Neural cell (in vitro differentiated cells): Measurements from ENCODE around the gene TIE1. TPM values are rescaled to one million over a fixed set of nuclear protein-coding genes. Genes with fewer than 3 reads are reported as not detected.

Source experiments
- H2AFZ ChIP-seq: fragments of 200-600, 300-800 bp; sonication (generic), shearing (Covaris generic); 2 replicates; pipeline ENCODE4 v1.6.0; 2014; ENCODE audit warnings: low read depth, mild to moderate bottlenecking, antibody characterized with exemption, low read length, moderate library complexity
- H3F3A ChIP-seq: fragments of 200-600 bp; shearing (Covaris generic); 2 replicates; pipeline ENCODE4 v1.6.1; 2016; ENCODE audit warnings: mild to moderate bottlenecking, moderate library complexity, mixed read lengths, antibody characterized with exemption, low read length; ENCODE audit not compliant: insufficient read depth, poor library complexity, severe bottlenecking
- H3K27ac ChIP-seq: fragments of 200-600, 300-800 bp; sonication (generic), shearing (Covaris generic); 2 replicates; pipeline ENCODE4 v1.5.1; 2014; ENCODE audit warnings: mild to moderate bottlenecking, low read length, moderate library complexity
- H3K27me3 ChIP-seq: fragments of 300-800, 200-600 bp; sonication (generic), shearing (Covaris generic); 2 replicates; pipeline ENCODE4 v1.6.0; 2014; ENCODE audit warnings: mild to moderate bottlenecking, low read depth, low read length, moderate library complexity; ENCODE audit not compliant: insufficient read depth
- H3K36me3 ChIP-seq: fragments of 300-800, 200-600 bp; sonication (generic), shearing (Covaris generic); 2 replicates; pipeline ENCODE4 v1.5.1; 2014; ENCODE audit warnings: mild to moderate bottlenecking, antibody characterized with exemption, low read length, moderate library complexity; ENCODE audit not compliant: insufficient read depth
- H3K4me2 ChIP-seq: fragments of 300-800, 200-600 bp; sonication (generic), shearing (Covaris generic); 2 replicates; pipeline ENCODE4 v1.6.0; 2014; ENCODE audit warnings: mild to moderate bottlenecking, low read length
- H3K4me3 ChIP-seq: fragments of 300-800, 200-600 bp; sonication (generic), shearing (Covaris generic); 2 replicates; pipeline ENCODE4 v1.5.1; 2014; ENCODE audit warnings: mild to moderate bottlenecking, low read length, moderate library complexity
- H3K79me2 ChIP-seq: fragments of 200-600 bp; shearing (Covaris generic); replicated peaks from 2 replicates; pipeline ENCODE4 v1.6.0; 2014; ENCODE audit warnings: mild to moderate bottlenecking, low read length, moderate library complexity; ENCODE audit not compliant: insufficient read depth
- H3K9ac ChIP-seq: fragments of 300-800, 200-600 bp; sonication (generic), shearing (Covaris generic); 2 replicates; pipeline ENCODE4 v1.6.1; 2016; ENCODE audit warnings: mild to moderate bottlenecking, low read length, mixed read lengths
- H3K9me2 ChIP-seq: fragments of 200-600 bp; shearing (Covaris generic); 2 replicates; pipeline ENCODE4 v1.6.1; 2016; ENCODE audit warnings: mild to moderate bottlenecking, low read length, mixed read lengths; ENCODE audit not compliant: insufficient read depth
- H3K9me3 ChIP-seq: fragments of 200-600, 300-800 bp; sonication (generic), shearing (Covaris generic); 2 replicates; pipeline ENCODE4 v1.6.1; 2016; ENCODE audit warnings: mild to moderate bottlenecking, mixed run types, low read length, moderate library complexity, mixed read lengths
- H4K20me1 ChIP-seq: fragments of 200-600 bp; shearing (Covaris generic); 2 replicates; pipeline ENCODE4 v1.6.1; 2016; ENCODE audit warnings: mild to moderate bottlenecking, mixed run types; ENCODE audit not compliant: insufficient read depth
- CTCF ChIP-seq: fragments of 450-650 bp; IDR thresholded peaks from 2 replicates; pipeline ENCODE4 v1.5.1; 2014; ENCODE audit warnings: antibody characterized with exemption, mild to moderate bottlenecking, moderate library complexity; ENCODE audit not compliant: poor library complexity, severe bottlenecking
- EP300 ChIP-seq: fragments of 450-650 bp; conservative IDR thresholded peaks from 2 replicates; pipeline ENCODE4 v1.6.1; 2014; ENCODE audit warnings: antibody characterized with exemption, mild to moderate bottlenecking, moderate library complexity; ENCODE audit not compliant: poor library complexity, severe bottlenecking
- EZH2 ChIP-seq: fragments of 200-600, 300-800 bp; shearing (Covaris generic), sonication (generic); IDR thresholded peaks from 2 replicates; pipeline ENCODE4 v1.6.1; 2014; ENCODE audit warnings: antibody characterized with exemption, low read length, borderline replicate concordance, mild to moderate bottlenecking; ENCODE audit not compliant: insufficient read depth, poor library complexity, severe bottlenecking
- MXI1 ChIP-seq: fragments of 450-650 bp; conservative IDR thresholded peaks from 2 replicates; pipeline ENCODE4 v1.6.1; 2014; ENCODE audit warnings: antibody characterized with exemption, mild to moderate bottlenecking; ENCODE audit not compliant: poor library complexity, severe bottlenecking
- POLR2AphosphoS5 ChIP-seq: IDR thresholded peaks from 2 replicates; pipeline ENCODE4 v1.6.1; 2012
- RAD21 ChIP-seq: fragments of 450-650 bp; conservative IDR thresholded peaks from 2 replicates; pipeline ENCODE4 v1.6.1; 2014; ENCODE audit warnings: antibody characterized with exemption, mild to moderate bottlenecking, moderate library complexity
- REST ChIP-seq: IDR thresholded peaks from 2 replicates; pipeline ENCODE4 v1.6.1; 2012; ENCODE audit warnings: borderline replicate concordance
- SMC3 ChIP-seq: fragments of 450-650 bp; conservative IDR thresholded peaks from 2 replicates; pipeline ENCODE4 v1.6.1; 2014; ENCODE audit warnings: antibody characterized with exemption, mild to moderate bottlenecking, moderate library complexity; ENCODE audit not compliant: poor library complexity
- TAF1 ChIP-seq: IDR thresholded peaks from 2 replicates; pipeline ENCODE4 v1.6.1; 2012; ENCODE audit warnings: low read depth
- polyA plus RNA-seq: library from polyadenylated mRNA; depleted of rRNA; stranded (reverse); fragments of >200 nt; gene quantifications from 2 replicates; pipeline ENCODE4 v1.2.3, GENCODE V29; 2014

The TIE1 gene
- polyA plus RNA-seq, 1 donor from 2014 or later, result not detected

GRCh38 chr1:43252225-43252624 lies 48.6 kb upstream of the TIE1 start:
- TF ChIP-seq CTCF, result no peak
- TF ChIP-seq EP300, result no peak
- no peak for TF ChIP-seq MXI1
- TF ChIP-seq SMC3, result no peak
- no peak for TF ChIP-seq TAF1
- no peak for TF ChIP-seq POLR2AphosphoS5
- Histone ChIP-seq H3K9me3 (no peaks in the 10 kb centered on the region), H3K9ac (no peak overlapping the region), H3F3A (no peaks in the 10 kb centered on the region), H3K79me2 (no peaks in the 10 kb centered on the region), H3K9me2 (no peaks in the 10 kb centered on the region), H3K27me3 (no peaks in the 10 kb centered on the region), H3K4me2 (no peak overlapping the region), H4K20me1 (no peaks in the 10 kb centered on the region), H3K4me3 (no peak overlapping the region), H2AFZ (no peak overlapping the region), H3K27ac (no peak overlapping the region), H3K36me3 (no peaks in the 10 kb centered on the region)

GRCh38 chr1:43253173-43253572 lies 47.6 kb upstream of the TIE1 start:
- H3K27me3 ChIP-seq, result no peaks in the 10 kb centered on the region
- no peaks in the 10 kb centered on the region for H4K20me1 ChIP-seq
- no peak overlapping the region for H3K9ac ChIP-seq
- H3K4me3 ChIP-seq, result no peak overlapping the region
- H3K9me2 ChIP-seq, result no peaks in the 10 kb centered on the region
- H3K36me3 ChIP-seq, result no peaks in the 10 kb centered on the region
- H3K79me2 ChIP-seq, result no peaks in the 10 kb centered on the region
- no peak overlapping the region for H3K27ac ChIP-seq
- H3K9me3 ChIP-seq, result no peaks in the 10 kb centered on the region
- TF ChIP-seq CTCF (no peak), SMC3 (no peak), TAF1 (no peak), POLR2AphosphoS5 (no peak), EP300 (no peak), REST (no peak), RAD21 (no peak), EZH2 (no peak), MXI1 (no peak)
- no peaks in the 10 kb centered on the region for H3F3A ChIP-seq
- no peak overlapping the region for H2AFZ ChIP-seq
- H3K4me2 ChIP-seq, result no peak overlapping the region
